ENCODE results near the gene ACTN4. TPM values are rescaled to one million over a fixed set of nuclear protein-coding genes. Genes with fewer than 3 reads are reported as not detected.

Gene ACTN4
- total and polyA plus RNA-seq, 3 experiments from 2014 or later, result 31.9 to 314 (median 295) TPM

DNA sequence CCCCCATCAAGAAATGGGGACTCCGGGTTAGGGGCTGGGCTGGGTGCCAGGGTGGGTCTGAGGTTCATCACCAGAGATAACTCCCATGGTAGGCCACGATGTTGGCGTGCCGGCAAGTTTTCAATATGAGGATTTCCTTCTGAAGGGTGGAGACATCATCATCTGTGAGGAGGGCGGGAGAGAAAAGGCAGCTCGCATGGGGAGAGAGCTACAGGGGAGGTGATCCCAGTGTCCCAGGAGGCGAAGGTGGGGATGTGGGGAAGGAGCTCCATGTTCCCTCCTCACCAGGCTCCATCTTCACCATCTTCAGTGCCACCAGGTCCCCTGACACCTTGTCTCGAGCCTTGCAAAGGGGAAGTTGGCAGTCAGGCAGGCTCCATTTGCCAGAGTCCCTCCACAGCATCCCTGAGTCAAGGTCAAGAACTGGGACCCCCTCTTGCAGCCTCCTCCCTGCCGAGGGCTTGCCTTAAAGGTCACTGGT is 30.1 kb upstream of the ACTN4 start:
- Histone ChIP-seq H3K27ac (ENCODE audit: low read depth, low read length) (peak overlapping the region; percentile 40), H3K4me1 (ENCODE audit: insufficient read depth, low read length) (peaks cover 49% of the 10 kb centered on the region), H3K36me3 (ENCODE audit: insufficient read depth, low read length) (peaks cover 22% of the 10 kb centered on the region), H3K9me3 (ENCODE audit: low read length) (no peaks in the 10 kb centered on the region), H3K4me3 (ENCODE audit: low read length) (peak overlapping the region; percentile 75), H3K27me3 (ENCODE audit: insufficient read depth, low read length, poor library complexity, severe bottlenecking) (no peaks in the 10 kb centered on the region)
- ChIA-PET CTCF (interaction anchor here (1.1 to 5.7 kb wide), 9 partner anchors 10 to 214 kb away, joined by 3 to 43 read pairs (median 6); partner anchors contain the start of gene FAM98C), POLR2A (interaction anchor here (1.1 kb wide), 1 partner anchor 60 kb away, joined by 3 read pairs; no protein-coding TSS in a partner anchor)
- no peaks in the 10 kb centered on the region for H3K9me3 Mint-ChIP-seq
- H3K27ac Mint-ChIP-seq, result peak overlapping the region; percentile 92 to 100 (median 99)
- peak in 2 of 5 donors; percentile 4 to 15 for DNase-seq
- peaks cover 8 to 73% (median 14%) of the 10 kb centered on the region in 3 donors for H3K36me3 Mint-ChIP-seq
- peaks cover 52 to 77% (median 75%) of the 10 kb centered on the region in 3 donors for H3K4me1 Mint-ChIP-seq
- no peaks in the 10 kb centered on the region for H3K27me3 Mint-ChIP-seq
- H3K4me3 Mint-ChIP-seq, result peak overlapping the region; percentile 96 to 100 (median 99)

DNA sequence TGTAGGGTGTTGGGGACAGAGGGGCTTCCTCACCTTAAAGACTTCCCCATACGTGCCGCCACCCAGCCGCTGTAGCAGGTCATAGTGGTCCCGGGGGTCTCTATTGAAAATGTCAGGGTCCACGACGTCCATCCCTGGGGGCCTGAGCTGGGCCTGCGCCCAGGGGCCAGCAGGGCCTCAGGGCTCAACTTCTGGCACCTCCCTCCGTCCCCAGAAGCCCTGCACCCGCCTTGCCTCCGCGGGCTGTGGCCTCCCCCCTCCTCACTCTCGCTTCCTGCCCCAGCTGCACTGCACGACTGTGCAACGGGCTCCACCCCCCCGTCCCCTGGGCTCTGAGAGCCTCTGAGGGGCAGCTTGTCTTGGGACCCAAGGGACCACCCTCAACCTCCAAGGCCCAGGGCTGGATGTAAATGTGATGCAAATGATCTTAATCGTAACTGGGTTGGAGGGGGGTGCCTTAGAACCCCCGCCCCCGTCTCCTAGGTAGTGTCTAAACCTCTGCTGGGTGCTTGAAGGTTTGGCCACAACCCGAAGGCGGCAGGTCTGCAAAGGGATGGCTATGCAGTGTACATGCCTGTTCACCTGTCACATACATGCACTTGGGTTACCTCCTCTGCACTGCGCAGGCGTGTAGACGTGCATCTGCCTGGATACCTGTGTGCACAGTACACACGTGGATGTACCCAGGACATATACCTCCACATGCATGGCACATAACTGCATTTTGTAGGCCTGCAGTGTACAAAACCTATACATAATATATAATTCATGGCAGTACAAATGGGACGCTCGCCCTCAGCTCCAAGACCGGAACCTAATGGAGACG is 29.5 kb upstream of the ACTN4 start, which contains the start of gene MAP4K1:
MAP4K1 (minus strand) TSS at position 190 of the 826 bp plus-strand sequence; CDS start at position 132, 58 bp downstream.
- no peaks in the 10 kb centered on the region for H3K9me3 Mint-ChIP-seq
- peaks cover 49% of the 10 kb centered on the region for H3K4me1 ChIP-seq (ENCODE audit: insufficient read depth, low read length)

DNA sequence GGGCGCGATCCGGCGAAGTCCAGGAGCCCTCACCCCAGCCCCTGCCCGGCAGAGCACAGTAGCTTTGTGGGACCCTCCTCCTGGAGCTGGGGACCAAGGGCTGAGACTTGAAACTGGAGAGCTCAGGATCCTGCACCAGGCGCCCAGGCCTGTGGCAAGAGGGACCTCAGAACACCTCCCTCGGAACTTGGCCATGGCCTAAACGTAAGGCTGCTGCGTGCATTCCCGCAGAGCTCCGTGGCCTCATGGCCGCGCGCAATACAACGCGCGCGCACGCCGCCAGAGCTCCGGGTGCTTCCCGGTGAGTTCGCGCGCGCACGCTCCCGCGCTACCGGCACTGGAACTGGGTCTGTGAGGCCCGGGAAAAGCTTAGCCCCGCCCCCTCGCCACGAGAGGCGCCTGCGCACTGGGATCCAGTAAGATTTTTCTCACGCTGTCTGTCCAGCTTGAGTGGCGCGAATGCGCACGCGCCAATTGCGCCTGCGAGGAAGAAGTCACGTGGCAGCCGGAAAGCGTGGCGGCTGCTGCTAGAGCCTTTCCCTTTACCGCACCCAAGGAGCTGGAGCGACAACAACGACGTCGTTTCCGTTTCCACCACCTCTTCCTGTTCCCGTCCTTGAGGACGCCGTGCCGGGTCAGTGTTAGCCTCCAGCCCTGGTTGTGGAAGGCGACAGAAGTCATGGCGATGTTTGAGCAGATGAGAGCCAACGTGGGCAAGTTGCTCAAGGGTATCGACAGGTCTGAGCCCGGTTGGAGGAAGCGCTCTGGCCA is 28.7 kb upstream of the ACTN4 start, which contains the start of gene EIF3K:
EIF3K (plus strand) TSS at position 599 of the 771 bp plus-strand sequence; CDS start at position 680, 81 bp downstream.
- Histone ChIP-seq H3K4me1 (ENCODE audit: insufficient read depth, low read length) (peaks cover 46% of the 10 kb centered on the region), H3K27me3 (ENCODE audit: insufficient read depth, low read length, poor library complexity, severe bottlenecking) (no peaks in the 10 kb centered on the region), H3K36me3 (ENCODE audit: insufficient read depth, low read length) (peaks cover 19% of the 10 kb centered on the region), H3K27ac (ENCODE audit: low read depth, low read length) (peak within 1 kb of the TSS; percentile 85), H3K4me3 (ENCODE audit: low read length) (peak within 1 kb of the TSS; percentile 75), H3K9me3 (ENCODE audit: low read length) (no peaks in the 10 kb centered on the region)
- POLR2A ChIA-PET, result interaction anchor here (0.5 to 1.7 kb wide), 12 partner anchors 28 to 312 kb away, joined by 3 to 10 read pairs (median 4); partner anchors contain the start of genes ACTN4, ECH1, FAM98C and MRPS12
- H3K9me3 Mint-ChIP-seq, result no peaks in the 10 kb centered on the region
- peaks cover 3 to 72% (median 7%) of the 10 kb centered on the region in 3 donors for H3K36me3 Mint-ChIP-seq
- DNase-seq, result peak; percentile 96 to 98 (median 96)
- peak within 1 kb of the TSS; percentile 92 to 100 (median 99) for H3K27ac Mint-ChIP-seq
- CTCF ChIA-PET, result interaction anchor here (0.7 to 5.7 kb wide), 17 partner anchors 8 to 312 kb away, joined by 3 to 43 read pairs (median 4); partner anchors contain the start of genes FAM98C, MRPS12 and SARS2
- peak within 1 kb of the TSS; percentile 96 to 100 (median 99) for H3K4me3 Mint-ChIP-seq
- H3K4me1 Mint-ChIP-seq, result peaks cover 47 to 63% (median 63%) of the 10 kb centered on the region in 3 donors
- H3K27me3 Mint-ChIP-seq, result no peaks in the 10 kb centered on the region

More for the DNA sequence above, 29.5 kb upstream of the ACTN4 start, which contains the start of gene MAP4K1:
- Mint-ChIP-seq H3K27me3 (no peaks in the 10 kb centered on the region), H3K27ac (peak within 1 kb of the TSS; percentile 92 to 100 (median 99)), H3K4me3 (peak within 1 kb of the TSS; percentile 96 to 100 (median 99)), H3K36me3 (peaks cover 3 to 73% (median 11%) of the 10 kb centered on the region in 3 donors), H3K4me1 (peaks cover 51 to 71% (median 69%) of the 10 kb centered on the region in 3 donors)
- POLR2A ChIA-PET, result interaction anchor here (0.5 to 1.7 kb wide), 8 partner anchors 57 to 260 kb away, joined by 3 to 10 read pairs (median 4); partner anchors contain the start of genes FAM98C, PSMD8 and RINL
- peak; percentile 51 to 80 (median 57) for DNase-seq
- H3K27me3 ChIP-seq (ENCODE audit: insufficient read depth, low read length, poor library complexity, severe bottlenecking), result no peaks in the 10 kb centered on the region
- H3K4me3 ChIP-seq (ENCODE audit: low read length), result peak within 1 kb of the TSS; percentile 75
- CTCF ChIA-PET, result interaction anchor here (1.0 to 5.7 kb wide), 16 partner anchors 9 to 251 kb away, joined by 3 to 43 read pairs (median 4); partner anchors contain the start of gene FAM98C
- H3K9me3 ChIP-seq (ENCODE audit: low read length), result no peaks in the 10 kb centered on the region
- peaks cover 16% of the 10 kb centered on the region for H3K36me3 ChIP-seq (ENCODE audit: insufficient read depth, low read length)
- H3K27ac ChIP-seq (ENCODE audit: low read depth, low read length), result peak within 1 kb of the TSS; percentile 85

DNA sequence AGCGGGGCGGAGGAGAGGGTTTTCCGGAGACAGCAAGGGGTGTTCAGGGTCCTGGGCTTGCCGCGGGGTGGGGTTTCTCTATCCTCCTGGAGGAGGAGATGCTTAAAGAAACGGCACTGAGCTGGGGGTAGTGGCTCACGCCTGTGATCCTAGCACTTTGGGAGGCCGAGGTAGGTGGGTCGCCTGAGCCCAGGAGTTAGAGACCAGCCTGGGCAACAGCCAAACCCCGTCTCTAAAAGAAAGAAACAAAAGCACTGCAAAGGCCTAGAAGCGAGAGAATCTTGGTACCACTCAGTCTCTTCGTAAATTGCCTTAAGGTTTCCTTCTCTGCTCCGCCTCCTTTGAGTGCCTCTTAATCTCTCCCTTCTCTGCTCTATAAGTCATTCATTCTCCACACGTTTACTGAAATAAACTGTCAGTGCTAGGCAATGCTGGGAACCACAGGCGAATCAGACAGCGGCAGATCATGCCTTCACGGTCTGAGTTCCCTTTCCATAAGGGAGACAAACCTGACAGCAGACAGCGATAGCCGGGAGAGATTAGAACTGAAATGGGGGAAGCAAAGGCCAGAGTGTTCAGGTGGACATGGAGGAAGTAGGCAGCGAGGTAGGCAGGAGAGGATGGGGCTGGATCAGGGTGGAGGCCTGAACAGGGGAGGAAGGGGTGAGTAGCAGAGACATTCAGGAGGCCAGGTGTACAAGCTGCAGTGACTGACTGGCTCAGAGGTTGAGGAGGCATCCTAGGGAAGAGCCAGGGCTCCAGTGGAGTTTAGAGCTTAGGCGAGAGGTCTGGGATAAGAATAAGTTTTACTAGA is 27.9 kb upstream of the ACTN4 start:
- H3K4me3 Mint-ChIP-seq, result peak overlapping the region; percentile 96 to 100 (median 99)
- no peak for DNase-seq
- peaks cover 25% of the 10 kb centered on the region for H3K36me3 ChIP-seq (ENCODE audit: insufficient read depth, low read length)

DNA sequence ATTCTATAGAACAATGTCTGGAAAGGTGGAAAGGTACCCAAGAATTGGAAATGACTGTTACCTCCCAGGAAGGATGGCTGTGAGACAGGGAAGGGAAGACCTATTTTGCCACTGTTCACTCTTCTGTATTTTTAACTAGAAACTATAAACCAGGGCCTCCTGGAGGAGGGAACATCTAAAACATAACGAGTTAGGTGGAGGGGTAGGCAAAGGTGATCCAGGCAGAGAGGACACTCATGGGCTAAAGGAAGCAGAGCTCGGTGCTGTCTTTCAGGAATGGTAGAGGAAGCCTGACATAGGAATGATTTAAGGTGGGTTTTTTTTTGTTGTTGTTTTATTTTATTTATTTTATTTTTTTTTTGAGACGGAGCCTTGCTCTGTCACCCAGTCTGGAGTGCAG is 22.6 kb upstream of the ACTN4 start:
- POLR2A ChIA-PET, result interaction anchor here (0.6 kb wide), 1 partner anchor 9 kb away, joined by 3 read pairs; no protein-coding TSS in a partner anchor

More for the DNA sequence above, 27.9 kb upstream of the ACTN4 start:
- Mint-ChIP-seq H3K9me3 (no peaks in the 10 kb centered on the region), H3K4me1 (peaks cover 44 to 63% (median 55%) of the 10 kb centered on the region in 3 donors), H3K27ac (peak overlapping the region; percentile 92 to 100 (median 99)), H3K36me3 (peaks cover 3 to 73% (median 7%) of the 10 kb centered on the region in 3 donors), H3K27me3 (no peaks in the 10 kb centered on the region)
- CTCF ChIA-PET, result interaction anchor here (0.5 to 5.7 kb wide), 14 partner anchors 16 to 311 kb away, joined by 3 to 43 read pairs (median 4); partner anchors contain the start of genes FAM98C, MRPS12 and SARS2
- POLR2A ChIA-PET, result interaction anchor here (0.6 to 1.7 kb wide), 10 partner anchors 28 to 311 kb away, joined by 3 to 10 read pairs (median 4); partner anchors contain the start of genes ACTN4, ECH1, FAM98C and MRPS12
- H3K27me3 ChIP-seq (ENCODE audit: insufficient read depth, low read length, poor library complexity, severe bottlenecking), result no peaks in the 10 kb centered on the region
- peak overlapping the region; percentile 75 for H3K4me3 ChIP-seq (ENCODE audit: low read length)
- no peaks in the 10 kb centered on the region for H3K9me3 ChIP-seq (ENCODE audit: low read length)
- H3K27ac ChIP-seq (ENCODE audit: low read depth, low read length), result peak overlapping the region; percentile 85
- peaks cover 38% of the 10 kb centered on the region for H3K4me1 ChIP-seq (ENCODE audit: insufficient read depth, low read length)

DNA sequence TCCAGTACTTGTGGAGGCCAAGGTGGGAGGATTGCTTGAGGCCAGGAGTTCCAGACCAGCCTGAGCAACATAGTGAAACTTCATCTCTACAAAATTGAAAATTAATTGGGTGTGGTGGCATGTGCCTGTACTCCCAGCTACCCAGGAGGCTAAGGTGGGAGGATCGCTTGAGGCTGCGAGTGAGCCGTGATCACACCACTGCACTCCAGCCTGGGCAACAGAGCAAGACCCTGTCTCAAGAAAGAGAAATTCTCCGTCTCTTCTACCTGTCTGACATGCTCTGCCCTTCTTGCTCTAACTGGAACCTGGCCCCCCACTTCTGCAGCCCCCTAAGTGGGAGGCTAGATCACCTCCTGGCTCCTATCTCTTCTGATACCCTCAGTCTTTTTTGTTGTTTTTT is 21.0 kb upstream of the ACTN4 start:
- POLR2A ChIA-PET, result no interaction called here
- peaks cover 46% of the 10 kb centered on the region for H3K36me3 ChIP-seq (ENCODE audit: insufficient read depth, low read length)
- no peaks in the 10 kb centered on the region for H3K27me3 ChIP-seq (ENCODE audit: insufficient read depth, low read length, poor library complexity, severe bottlenecking)
- Mint-ChIP-seq H3K4me3 (no peak overlapping the region), H3K4me1 (peaks cover under 1 to 8% (median 3%) of the 10 kb centered on the region in 3 donors), H3K27me3 (no peaks in the 10 kb centered on the region), H3K36me3 (peaks cover 0 to 90% (median 23%) of the 10 kb centered on the region in 3 donors), H3K9me3 (no peaks in the 10 kb centered on the region), H3K27ac (no peak overlapping the region)
- no peaks in the 10 kb centered on the region for H3K9me3 ChIP-seq (ENCODE audit: low read length)
- H3K4me1 ChIP-seq (ENCODE audit: insufficient read depth, low read length), result no peaks in the 10 kb centered on the region
- CTCF ChIA-PET, result interaction anchor here (1.7 kb wide), 1 partner anchor 9 kb away, joined by 6 read pairs; the partner anchor contains the start of genes EIF3K and MAP4K1
- DNase-seq, result no peak
- H3K27ac ChIP-seq (ENCODE audit: low read depth, low read length), result no peak overlapping the region
- H3K4me3 ChIP-seq (ENCODE audit: low read length), result no peak overlapping the region

More for the DNA sequence above, 22.6 kb upstream of the ACTN4 start:
- Mint-ChIP-seq H3K9me3 (no peaks in the 10 kb centered on the region), H3K27ac (peak overlapping the region in 1 of 8 donors; percentile 68), H3K27me3 (no peaks in the 10 kb centered on the region), H3K4me3 (no peak overlapping the region), H3K4me1 (peaks cover 6 to 16% (median 10%) of the 10 kb centered on the region in 3 donors), H3K36me3 (peaks cover 0 to 87% (median 22%) of the 10 kb centered on the region in 3 donors)
- CTCF ChIA-PET, result no interaction called here
- Histone ChIP-seq H3K36me3 (ENCODE audit: insufficient read depth, low read length) (peaks cover 52% of the 10 kb centered on the region), H3K27ac (ENCODE audit: low read depth, low read length) (no peak overlapping the region), H3K4me3 (ENCODE audit: low read length) (no peak overlapping the region), H3K9me3 (ENCODE audit: low read length) (no peaks in the 10 kb centered on the region), H3K4me1 (ENCODE audit: insufficient read depth, low read length) (peaks cover 7% of the 10 kb centered on the region), H3K27me3 (ENCODE audit: insufficient read depth, low read length, poor library complexity, severe bottlenecking) (no peaks in the 10 kb centered on the region)
- no peak for DNase-seq

All from CD8-positive, alpha-beta memory T cell (primary cell).